Right atrium auricular region (tissue), 2 donors: ENCODE measurements around the gene HECTD3. TPM values are rescaled to one million over a fixed set of nuclear protein-coding genes. Genes with fewer than 3 reads are reported as not detected.
A peak's percentile ranks its signal among the peaks of the same experiment; 100 is the strongest.

Source experiments
- DNase-seq: peaks from one replicate; pipeline ENCODE4 v3.0.0-alpha.2; 2019; ENCODE audit warnings: low spot score
- H3K27ac ChIP-seq, 2 donors: fragments of 200-600 bp; sonication (generic); 1 replicate in 1 of 2; 2 replicates in 1 of 2; pipeline ENCODE4 v1.5.1; 2016 to 2019
- H3K27me3 ChIP-seq, 2 donors: fragments of 200-600 bp; sonication (generic); one replicate each; pipeline versions ENCODE4 v1.5.1 to v1.6.0; 2017 to 2019
- H3K36me3 ChIP-seq: fragments of 200-600 bp; sonication (generic); one replicate; pipeline ENCODE4 v1.5.1; 2016
- H3K4me1 ChIP-seq, 2 donors: fragments of 200-600 bp; sonication (generic); one replicate each; pipeline versions ENCODE4 v1.5.1 to v1.6.0; 2017 to 2019
- H3K4me3 ChIP-seq, 2 donors: fragments of 200-600 bp; sonication (generic); 1 replicate in 1 of 2; 2 replicates in 1 of 2; pipeline ENCODE4 v1.5.1; 2017 to 2019; ENCODE audit warnings: mild to moderate bottlenecking in 1 of 2, moderate library complexity in 1 of 2
- H3K9me3 ChIP-seq, 2 donors: fragments of 200-600 bp; sonication (generic); one replicate each; pipeline ENCODE4 v1.5.1; 2019
- total RNA-seq, 2 donors: library from RNA; depleted of rRNA; stranded (reverse); fragments of >200 nt; gene quantifications; one replicate each; pipeline ENCODE4 v1.1.0, GENCODE V29; 2016
- TF ChIP-seq, protein P1 (sequence below), 2 donors: fragments of 200-600 bp; sonication (generic); IDR thresholded peaks; one replicate each; pipeline ENCODE4 v1.5.1; 2019; ENCODE audit warnings: antibody characterized with exemption in 2 of 2

Gene HECTD3
- total RNA-seq, 2 donors from 2014 or later, result 13.0 to 15.6 TPM

DNA sequence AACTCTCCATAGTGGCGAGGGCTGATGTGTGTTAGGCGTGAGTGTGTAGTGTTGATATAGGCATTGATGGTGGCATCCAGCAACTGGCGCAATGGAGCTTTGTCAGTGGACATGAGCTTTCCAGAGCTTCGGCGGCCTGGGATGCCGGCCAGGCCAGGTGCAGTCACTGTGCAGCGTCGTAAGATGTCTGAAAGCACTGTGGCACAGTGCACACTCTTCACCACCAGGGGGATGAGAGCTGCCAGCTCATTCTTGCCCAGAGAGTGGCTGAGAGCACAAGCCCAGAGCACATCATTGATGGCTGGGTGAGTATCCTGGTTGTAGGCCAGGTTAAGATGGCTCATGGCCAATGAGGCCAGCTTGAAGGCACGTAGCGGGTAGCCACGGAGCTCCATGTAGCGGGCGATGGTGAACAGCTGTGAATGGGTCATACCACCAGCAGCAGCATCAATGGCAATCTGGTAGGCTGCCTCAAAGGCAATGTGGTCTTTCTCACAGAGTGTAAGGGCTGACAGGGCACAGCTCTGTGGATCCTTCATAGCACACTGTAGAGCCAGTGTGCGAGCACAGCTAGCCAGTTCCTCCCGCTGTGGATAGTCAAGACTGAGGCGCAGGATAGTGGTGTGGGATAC is 7.6 kb upstream of the HECTD3 start:
- no peaks in the 10 kb centered on the region for H3K27me3 ChIP-seq
- TF ChIP-seq, protein P1, sequence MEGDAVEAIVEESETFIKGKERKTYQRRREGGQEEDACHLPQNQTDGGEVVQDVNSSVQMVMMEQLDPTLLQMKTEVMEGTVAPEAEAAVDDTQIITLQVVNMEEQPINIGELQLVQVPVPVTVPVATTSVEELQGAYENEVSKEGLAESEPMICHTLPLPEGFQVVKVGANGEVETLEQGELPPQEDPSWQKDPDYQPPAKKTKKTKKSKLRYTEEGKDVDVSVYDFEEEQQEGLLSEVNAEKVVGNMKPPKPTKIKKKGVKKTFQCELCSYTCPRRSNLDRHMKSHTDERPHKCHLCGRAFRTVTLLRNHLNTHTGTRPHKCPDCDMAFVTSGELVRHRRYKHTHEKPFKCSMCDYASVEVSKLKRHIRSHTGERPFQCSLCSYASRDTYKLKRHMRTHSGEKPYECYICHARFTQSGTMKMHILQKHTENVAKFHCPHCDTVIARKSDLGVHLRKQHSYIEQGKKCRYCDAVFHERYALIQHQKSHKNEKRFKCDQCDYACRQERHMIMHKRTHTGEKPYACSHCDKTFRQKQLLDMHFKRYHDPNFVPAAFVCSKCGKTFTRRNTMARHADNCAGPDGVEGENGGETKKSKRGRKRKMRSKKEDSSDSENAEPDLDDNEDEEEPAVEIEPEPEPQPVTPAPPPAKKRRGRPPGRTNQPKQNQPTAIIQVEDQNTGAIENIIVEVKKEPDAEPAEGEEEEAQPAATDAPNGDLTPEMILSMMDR (IDR thresholded peaks at IDR 0.05), result peak; percentile 37 to 75
- peaks cover 0 to 7% of the 10 kb centered on the region in 2 donors for H3K4me1 ChIP-seq
- H3K27ac ChIP-seq, result no peak overlapping the region
- H3K36me3 ChIP-seq, result no peaks in the 10 kb centered on the region
- H3K4me3 ChIP-seq, result no peak overlapping the region
- DNase-seq, result peak; percentile 55
- no peaks in the 10 kb centered on the region for H3K9me3 ChIP-seq

DNA sequence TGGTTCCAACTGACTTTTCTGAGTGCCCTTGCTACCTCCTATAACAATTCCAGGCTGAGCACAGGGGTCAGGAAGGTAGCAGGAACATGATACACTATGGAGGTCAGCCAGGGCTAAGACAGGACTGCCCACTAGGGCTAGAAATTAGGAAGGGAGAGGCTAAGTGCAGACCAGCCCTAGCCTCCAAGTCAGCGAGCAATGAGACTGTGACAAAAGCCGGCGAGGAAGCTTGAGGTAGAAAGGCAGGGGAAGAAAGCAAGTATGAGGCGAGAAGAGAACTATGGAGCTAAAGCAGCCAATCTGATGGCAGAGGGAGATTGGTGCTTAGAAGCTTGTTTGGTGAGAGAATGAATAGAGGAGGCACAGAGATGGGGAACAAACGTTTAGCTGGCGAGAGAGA is 5.6 kb upstream of the HECTD3 start:
- peaks cover 0 to 21% of the 10 kb centered on the region in 2 donors for H3K4me1 ChIP-seq
- no peaks in the 10 kb centered on the region for H3K9me3 ChIP-seq
- H3K4me3 ChIP-seq, result no peak overlapping the region
- TF ChIP-seq, protein P1 (IDR thresholded peaks at IDR 0.05), result no peak
- no peaks in the 10 kb centered on the region for H3K27me3 ChIP-seq
- DNase-seq, result no peak
- no peak overlapping the region for H3K27ac ChIP-seq
- no peaks in the 10 kb centered on the region for H3K36me3 ChIP-seq

DNA sequence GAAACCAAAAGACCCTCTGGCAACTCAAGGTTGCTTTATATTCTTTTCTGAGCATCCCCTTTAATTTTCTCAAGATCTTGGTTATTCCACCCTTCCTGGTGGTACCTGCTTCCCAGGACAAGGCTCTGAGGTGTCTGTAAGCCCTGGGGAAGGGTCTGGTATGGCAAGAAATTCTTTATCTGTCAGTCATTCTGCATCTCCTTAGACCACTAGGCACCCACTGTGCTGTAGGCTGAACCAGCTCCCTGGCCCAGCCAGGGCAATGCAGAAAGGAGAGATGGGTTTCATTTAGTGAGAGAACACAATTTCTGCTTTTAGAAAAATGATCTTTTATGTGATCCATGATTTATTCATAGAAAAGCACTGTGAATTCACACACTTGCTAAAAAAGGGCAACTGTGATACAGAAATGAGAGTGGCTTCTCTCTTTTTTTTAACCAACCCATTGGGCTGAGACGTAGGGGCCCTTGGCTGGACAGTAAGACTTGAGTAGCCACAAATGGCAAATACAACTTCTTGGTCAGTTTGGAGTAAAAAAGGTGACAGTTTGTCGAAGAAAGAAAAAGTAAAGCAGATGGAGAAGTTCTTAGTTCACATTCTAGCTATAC is 5.1 kb upstream of the HECTD3 start:
- TF ChIP-seq, protein P1 (IDR thresholded peaks at IDR 0.05), result no peak
- no peak for DNase-seq
- Histone ChIP-seq H3K27ac (no peak overlapping the region), H3K36me3 (no peaks in the 10 kb centered on the region), H3K27me3 (no peaks in the 10 kb centered on the region), H3K9me3 (no peaks in the 10 kb centered on the region), H3K4me1 (peaks cover 0 to 27% of the 10 kb centered on the region in 2 donors), H3K4me3 (no peak overlapping the region)

DNA sequence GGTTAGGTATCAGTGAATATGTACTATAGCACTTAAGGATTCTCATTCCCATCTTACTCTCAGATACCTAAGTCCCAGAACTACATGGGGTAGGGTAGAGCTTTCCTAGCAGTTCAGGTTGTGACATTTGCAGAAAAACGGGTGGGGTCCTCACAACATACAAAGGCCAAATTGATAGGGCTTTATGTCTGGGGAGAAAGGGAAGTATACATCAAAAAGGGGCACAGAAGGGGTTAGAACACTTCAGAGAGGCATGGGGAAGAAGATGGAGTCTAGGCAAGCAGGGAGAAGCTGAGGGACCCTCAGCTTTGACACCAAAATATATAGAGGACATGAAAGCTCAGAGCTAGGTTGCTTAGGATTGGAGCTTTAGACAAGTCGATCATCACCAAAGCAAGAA is 4.6 kb upstream of the HECTD3 start:
- Histone ChIP-seq H3K27ac (no peak overlapping the region), H3K4me1 (peaks cover 0 to 27% of the 10 kb centered on the region in 2 donors), H3K36me3 (no peaks in the 10 kb centered on the region), H3K27me3 (no peaks in the 10 kb centered on the region), H3K4me3 (no peak overlapping the region), H3K9me3 (no peaks in the 10 kb centered on the region)
- TF ChIP-seq, protein P1 (IDR thresholded peaks at IDR 0.05), result no peak
- no peak for DNase-seq

DNA sequence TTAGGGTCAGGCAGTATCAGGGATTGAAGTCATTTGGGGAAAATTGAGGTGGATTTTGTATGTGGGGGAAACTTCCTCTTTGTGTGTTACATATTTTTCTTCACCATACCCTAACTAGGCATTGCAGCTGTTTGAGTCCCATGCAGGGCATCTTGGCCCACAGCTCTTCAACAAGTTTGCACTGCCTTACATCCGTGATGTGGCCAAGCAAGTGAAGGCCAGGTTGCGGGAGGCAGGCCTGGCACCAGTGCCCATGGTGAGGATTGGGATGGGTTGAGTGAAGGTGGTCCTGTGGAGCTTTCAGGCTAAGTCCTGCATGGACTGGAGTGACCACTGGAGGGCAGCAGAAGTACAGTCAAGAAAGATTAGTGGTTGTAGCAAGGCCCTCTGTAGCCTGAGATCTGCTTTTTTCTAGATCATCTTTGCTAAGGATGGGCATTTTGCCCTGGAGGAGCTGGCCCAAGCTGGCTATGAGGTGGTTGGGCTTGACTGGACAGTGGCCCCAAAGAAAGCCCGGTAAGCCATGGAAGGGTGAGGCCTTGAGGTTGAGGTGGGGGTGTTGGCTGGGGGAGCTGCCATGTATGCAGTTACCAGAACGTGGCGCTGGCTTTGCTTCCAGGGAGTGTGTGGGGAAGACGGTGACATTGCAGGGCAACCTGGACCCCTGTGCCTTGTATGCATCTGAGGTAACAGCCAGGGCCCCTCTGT is 3.4 kb upstream of the HECTD3 start:
- Histone ChIP-seq H3K27ac (no peak overlapping the region), H3K9me3 (no peaks in the 10 kb centered on the region), H3K27me3 (no peaks in the 10 kb centered on the region), H3K4me3 (no peak overlapping the region), H3K4me1 (peaks cover 0 to 38% of the 10 kb centered on the region in 2 donors), H3K36me3 (peaks cover under 1% of the 10 kb centered on the region)
- TF ChIP-seq, protein P1 (IDR thresholded peaks at IDR 0.05), result peak; percentile 90 to 93
- peak; percentile 87 for DNase-seq
